Keratinocyte (primary cell): ENCODE measurements around the gene NDUFS4. TPM values are rescaled to one million over a fixed set of nuclear protein-coding genes. Genes with fewer than 3 reads are reported as not detected.

Experiments used
- DNase-seq: peaks from one replicate; pipeline ENCODE4 v3.0.0-alpha.2; 2011; ENCODE audit warnings: low read depth, missing footprints, low spot score
- FAIRE-seq: peaks from 2 replicates; lab custom pipeline; 2011; peaks lifted over from hg19 to GRCh38; lab: Jason Lieb, UNC
- H2AFZ ChIP-seq: 2 replicates; pipeline ENCODE4 v1.6.0; 2012; ENCODE audit warnings: low read length, control low read depth, inconsistent platforms; ENCODE audit not compliant: control insufficient read depth
- H3K27ac ChIP-seq: 2 replicates; pipeline ENCODE4 v1.5.1; 2011; ENCODE audit warnings: low read length; ENCODE audit not compliant: control insufficient read depth, insufficient read depth
- H3K27me3 ChIP-seq: 3 replicates; pipeline ENCODE4 v1.6.0; 2011; ENCODE audit warnings: low read length; ENCODE audit not compliant: control insufficient read depth, insufficient read depth; ENCODE audit errors: extremely low read depth
- H3K36me3 ChIP-seq, 2 experiments: 2 replicates in 1 of 2; 3 replicates in 1 of 2; pipeline ENCODE4 v1.5.1; 2011; ENCODE audit warnings: low read length in 2 of 2, mild to moderate bottlenecking in 1 of 2; ENCODE audit not compliant: control insufficient read depth in 2 of 2, insufficient read depth in 2 of 2; ENCODE audit errors: extremely low read depth in 1 of 2
- H3K4me1 ChIP-seq: 3 replicates; pipeline ENCODE4 v1.5.1; 2011; ENCODE audit warnings: low read length; ENCODE audit not compliant: control insufficient read depth, insufficient read depth; ENCODE audit errors: extremely low read depth
- H3K4me2 ChIP-seq: 3 replicates; pipeline ENCODE4 v1.6.0; 2011; ENCODE audit warnings: low read depth, low read length; ENCODE audit not compliant: control insufficient read depth, insufficient read depth; ENCODE audit errors: extremely low read depth
- H3K4me3 ChIP-seq, 3 experiments: fragments of 200-600 bp in 1 of 3; sonication (generic) in 1 of 3; 2 replicates in 2 of 3; 3 replicates in 1 of 3; pipeline ENCODE4 v1.5.1; 2011 to 2016; ENCODE audit warnings: low read length in 3 of 3, mild to moderate bottlenecking in 3 of 3, control low read depth in 2 of 3, inconsistent platforms in 1 of 3, low read depth in 1 of 3, mixed read lengths in 1 of 3, mixed run types in 1 of 3, moderate library complexity in 1 of 3; ENCODE audit not compliant: control insufficient read depth in 2 of 3, insufficient read depth in 2 of 3; ENCODE audit errors: extremely low read depth in 1 of 3
- H3K79me2 ChIP-seq: 2 replicates; pipeline ENCODE4 v1.6.0; 2012; ENCODE audit warnings: low read length; ENCODE audit not compliant: control insufficient read depth, insufficient read depth
- H3K9ac ChIP-seq: 3 replicates; pipeline ENCODE4 v1.6.0; 2011; ENCODE audit warnings: low read length; ENCODE audit not compliant: control insufficient read depth, insufficient read depth; ENCODE audit errors: extremely low read depth
- H3K9me1 ChIP-seq: 3 replicates; pipeline ENCODE4 v1.6.0; 2011; ENCODE audit warnings: low read length; ENCODE audit not compliant: control insufficient read depth, insufficient read depth; ENCODE audit errors: extremely low read depth
- H3K9me3 ChIP-seq: 2 replicates; pipeline ENCODE4 v1.5.1; 2012; ENCODE audit warnings: low read depth, low read length; ENCODE audit not compliant: control insufficient read depth
- H4K20me1 ChIP-seq: 3 replicates; pipeline ENCODE4 v1.6.0; 2011; ENCODE audit warnings: low read length; ENCODE audit not compliant: control insufficient read depth, insufficient read depth; ENCODE audit errors: extremely low read depth
- EZH2 ChIP-seq: IDR thresholded peaks from one replicate; pipeline ENCODE4 v1.6.1; 2012; ENCODE audit warnings: inconsistent platforms, mild to moderate bottlenecking, low read length, moderate library complexity
- dilution Hi-C: fragments of 300-500 bp; cut with MboI; formaldehyde crosslinking; loops from one replicate; pipeline ENCODE4 v1.7.0; 2020; ENCODE audit warnings: low sequenced_read_pairs; ENCODE audit not compliant: extremely low pct_ligation_motif_present
- polyA plus RNA-seq, 5 experiments: library from polyadenylated mRNA; depleted of rRNA in 3 of 5; stranded (reverse) in 3 of 5; stranded (forward) in 1 of 5; unstranded in 1 of 5; fragments of >200 nt; gene quantifications; 1 replicate in 1 of 5; 2 replicates in 3 of 5; 3 replicates in 1 of 5; pipeline versions ENCODE4 v1.2.1 to v1.2.3, GENCODE V29; 2011 to 2012; ENCODE audit warnings: missing spikeins in 2 of 5, low read depth in 1 of 5, low replicate concordance in 1 of 5
- TF ChIP-seq, protein P1 (sequence below), 3 experiments: IDR thresholded peaks in 1 of 3; conservative IDR thresholded peaks in 1 of 3; optimal IDR thresholded peaks in 1 of 3; 2 replicates in 2 of 3; 3 replicates in 1 of 3; pipeline versions ENCODE3 to v1.5.1; 2011; ENCODE audit warnings: low read length in 3 of 3, mild to moderate bottlenecking in 3 of 3, moderate library complexity in 2 of 3, control low read depth in 1 of 3, inconsistent platforms in 1 of 3; ENCODE audit not compliant: insufficient read depth in 2 of 3; ENCODE audit errors: extremely low read depth in 1 of 3

NDUFS4 gene
- polyA plus RNA-seq, 1 donor (not counting 4 experiments of a cell fraction or from before 2014, with no cell fraction given) = 118 TPM

DNA sequence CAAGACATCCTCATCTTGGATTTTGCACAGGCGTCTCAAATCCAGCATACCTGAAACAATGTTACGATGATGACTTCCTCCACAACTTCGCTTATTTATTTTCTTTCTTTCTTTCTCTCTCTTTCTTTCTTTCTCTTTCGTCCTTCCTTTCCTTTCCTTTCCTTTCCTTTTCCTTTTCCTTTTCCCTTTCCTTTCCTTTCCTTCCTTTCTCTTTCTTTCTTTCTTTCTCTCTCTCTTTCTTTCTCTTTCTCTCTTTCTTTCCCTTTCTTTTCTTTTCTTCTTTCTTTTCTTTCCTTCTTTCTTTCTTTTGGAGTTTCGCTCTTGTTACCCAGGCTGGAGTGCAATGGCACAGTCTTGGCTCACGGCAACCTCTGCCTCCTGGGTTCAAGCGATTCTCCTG is 20.1 kb downstream of the NDUFS4 start:
- TF ChIP-seq, protein P1, sequence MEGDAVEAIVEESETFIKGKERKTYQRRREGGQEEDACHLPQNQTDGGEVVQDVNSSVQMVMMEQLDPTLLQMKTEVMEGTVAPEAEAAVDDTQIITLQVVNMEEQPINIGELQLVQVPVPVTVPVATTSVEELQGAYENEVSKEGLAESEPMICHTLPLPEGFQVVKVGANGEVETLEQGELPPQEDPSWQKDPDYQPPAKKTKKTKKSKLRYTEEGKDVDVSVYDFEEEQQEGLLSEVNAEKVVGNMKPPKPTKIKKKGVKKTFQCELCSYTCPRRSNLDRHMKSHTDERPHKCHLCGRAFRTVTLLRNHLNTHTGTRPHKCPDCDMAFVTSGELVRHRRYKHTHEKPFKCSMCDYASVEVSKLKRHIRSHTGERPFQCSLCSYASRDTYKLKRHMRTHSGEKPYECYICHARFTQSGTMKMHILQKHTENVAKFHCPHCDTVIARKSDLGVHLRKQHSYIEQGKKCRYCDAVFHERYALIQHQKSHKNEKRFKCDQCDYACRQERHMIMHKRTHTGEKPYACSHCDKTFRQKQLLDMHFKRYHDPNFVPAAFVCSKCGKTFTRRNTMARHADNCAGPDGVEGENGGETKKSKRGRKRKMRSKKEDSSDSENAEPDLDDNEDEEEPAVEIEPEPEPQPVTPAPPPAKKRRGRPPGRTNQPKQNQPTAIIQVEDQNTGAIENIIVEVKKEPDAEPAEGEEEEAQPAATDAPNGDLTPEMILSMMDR (optimal IDR thresholded peaks at IDR 0.05 in 1 of 3, IDR thresholded peaks at IDR 0.05 in 1 of 3, conservative IDR thresholded peaks at IDR 0.05 in 1 of 3; ENCODE audit: extremely low read depth in 1 of 3, insufficient read depth in 2 of 3, low read length in 3 of 3) = no peak
- TF ChIP-seq EZH2 = no peak

GRCh38 chr5:53582225-53582624 is 21.8 kb downstream of the NDUFS4 start:
- no peaks in the 10 kb centered on the region for H3K9me3 ChIP-seq
- no peak overlapping the region for H3K9ac ChIP-seq
- no peak overlapping the region for H2AFZ ChIP-seq
- H3K36me3 ChIP-seq = peaks cover 0 to 3% of the 10 kb centered on the region in 2 experiments
- H3K27me3 ChIP-seq = no peaks in the 10 kb centered on the region
- dilution Hi-C loops = no loop called here
- no peak for DNase-seq
- H3K4me3 ChIP-seq = no peak overlapping the region
- no peak for FAIRE-seq
- H3K27ac ChIP-seq = no peak overlapping the region
- no peaks in the 10 kb centered on the region for H4K20me1 ChIP-seq
- no peaks in the 10 kb centered on the region for H3K4me1 ChIP-seq
- H3K9me1 ChIP-seq = no peaks in the 10 kb centered on the region
- H3K4me2 ChIP-seq = no peak overlapping the region
- no peak for TF ChIP-seq EZH2
- TF ChIP-seq, protein P1 (optimal IDR thresholded peaks at IDR 0.05 in 1 of 3, IDR thresholded peaks at IDR 0.05 in 1 of 3, conservative IDR thresholded peaks at IDR 0.05 in 1 of 3; ENCODE audit: extremely low read depth in 1 of 3, insufficient read depth in 2 of 3, low read length in 3 of 3) = no peak
- peaks cover 69% of the 10 kb centered on the region for H3K79me2 ChIP-seq

More for the DNA sequence above, 20.1 kb downstream of the NDUFS4 start:
- H3K9ac ChIP-seq = no peak overlapping the region
- no peak overlapping the region for H3K4me3 ChIP-seq
- no peak for DNase-seq
- H3K9me1 ChIP-seq = no peaks in the 10 kb centered on the region
- no peak overlapping the region for H2AFZ ChIP-seq
- no peak overlapping the region for H3K4me2 ChIP-seq
- peaks cover 0 to 3% of the 10 kb centered on the region in 2 experiments for H3K36me3 ChIP-seq
- H3K9me3 ChIP-seq = no peaks in the 10 kb centered on the region
- no peaks in the 10 kb centered on the region for H3K4me1 ChIP-seq
- dilution Hi-C loops = no loop called here
- no peaks in the 10 kb centered on the region for H3K27me3 ChIP-seq
- no peak for FAIRE-seq
- no peak overlapping the region for H3K27ac ChIP-seq
- H3K79me2 ChIP-seq = peaks cover 74% of the 10 kb centered on the region
- H4K20me1 ChIP-seq = no peaks in the 10 kb centered on the region
